H1 (cell line): ENCODE measurements around the gene CXorf49. TPM values are rescaled to one million over a fixed set of nuclear protein-coding genes. Genes with fewer than 3 reads are reported as not detected.

Experiments used
- CTCF ChIA-PET: fragments of 300-600 bp; sonication (Branson Sonifier 250); formaldehyde crosslinking; loops from one replicate; lab custom pipeline; 2021; ENCODE audit not compliant: partially characterized antibody; lab: Charles Lee
- POLR2A ChIA-PET: fragments of 300-600 bp; sonication (Branson Sonifier 250); formaldehyde crosslinking; loops from one replicate; lab custom pipeline; 2021; ENCODE audit warnings: inconsistent platforms; ENCODE audit not compliant: partially characterized antibody; lab: Charles Lee
- DNase-seq, 2 experiments: peaks; one replicate each; pipeline versions ENCODE4 v3.0.0 to v3.0.0-alpha.2; 2010 to 2022; ENCODE audit warnings: low spot score in 2 of 2, low read depth in 1 of 2, mixed read lengths in 1 of 2
- FAIRE-seq: peaks from 2 replicates; lab custom pipeline; 2011; peaks lifted over from hg19 to GRCh38; lab: Jason Lieb, UNC
- H2AFZ ChIP-seq: 2 replicates; pipeline ENCODE4 v1.8.1; 2012; ENCODE audit warnings: low read length, inconsistent platforms
- H2AK5ac ChIP-seq: 2 replicates; pipeline ENCODE4 v1.6.1; 2013; ENCODE audit warnings: low read depth, low read length
- H2BK120ac ChIP-seq: replicated peaks from 2 replicates; pipeline ENCODE3; 2013; ENCODE audit warnings: low read depth, low read length, inconsistent platforms
- H2BK12ac ChIP-seq: 2 replicates; pipeline ENCODE4 v1.6.1; 2013; ENCODE audit warnings: low read depth, low read length
- H2BK15ac ChIP-seq: 2 replicates; pipeline ENCODE4 v1.6.1; 2013; ENCODE audit warnings: low read length
- H2BK20ac ChIP-seq: 2 replicates; pipeline ENCODE4 v1.6.1; 2013; ENCODE audit warnings: low read length
- H2BK5ac ChIP-seq: 2 replicates; pipeline ENCODE4 v1.6.1; 2013; ENCODE audit warnings: low read depth, low read length
- H3K14ac ChIP-seq: 2 replicates; pipeline ENCODE4 v1.6.1; 2013; ENCODE audit warnings: inconsistent platforms; ENCODE audit not compliant: insufficient read length
- H3K18ac ChIP-seq: 2 replicates; pipeline ENCODE4 v1.6.1; 2013; ENCODE audit warnings: low read length; ENCODE audit errors: extremely low read depth
- H3K23ac ChIP-seq: 2 replicates; pipeline ENCODE4 v1.6.1; 2013; ENCODE audit warnings: inconsistent platforms; ENCODE audit not compliant: insufficient read length
- H3K23me2 ChIP-seq: 2 replicates; pipeline ENCODE4 v1.6.1; 2013; ENCODE audit warnings: low read depth, low read length
- H3K27ac ChIP-seq: 2 replicates; pipeline ENCODE4 v1.6.1; 2011; ENCODE audit warnings: low read depth, low read length, inconsistent platforms
- H3K27me3 ChIP-seq, 4 experiments: replicated peaks in 1 of 4; 1 replicate in 1 of 4; 2 replicates in 3 of 4; pipeline versions ENCODE4 v1.6.1 to v1.8.1; 2011 to 2013; ENCODE audit warnings: low read length in 3 of 4, mild to moderate bottlenecking in 3 of 4, inconsistent platforms in 2 of 4, mixed read lengths in 2 of 4, moderate library complexity in 1 of 4; ENCODE audit not compliant: control insufficient read depth in 3 of 4, insufficient read depth in 3 of 4; ENCODE audit errors: extremely low read depth in 1 of 4
- H3K36me3 ChIP-seq, 4 experiments: 2 replicates each; pipeline versions ENCODE4 v1.6.1 to v1.8.1; 2011 to 2013; ENCODE audit warnings: mild to moderate bottlenecking in 4 of 4, low read length in 3 of 4, moderate library complexity in 2 of 4, control low read depth in 1 of 4, inconsistent platforms in 1 of 4; ENCODE audit not compliant: insufficient read depth in 4 of 4, control insufficient read depth in 2 of 4
- H3K4ac ChIP-seq: replicated peaks from 2 replicates; pipeline ENCODE3; 2013; ENCODE audit warnings: low read length, low read depth, mixed read lengths, inconsistent platforms; ENCODE audit not compliant: insufficient read length
- H3K4me1 ChIP-seq, 4 experiments: replicated peaks in 1 of 4; 1 replicate in 1 of 4; 2 replicates in 3 of 4; pipeline versions ENCODE4 v1.6.1 to v1.8.1; 2011 to 2013; ENCODE audit warnings: low read length in 3 of 4, inconsistent platforms in 2 of 4, mixed read lengths in 1 of 4; ENCODE audit not compliant: insufficient read depth in 4 of 4, control insufficient read depth in 3 of 4
- H3K4me2 ChIP-seq, 2 experiments: 2 replicates each; pipeline versions ENCODE4 v1.6.1 to v1.8.1; 2011 to 2013; ENCODE audit warnings: low read depth in 2 of 2, low read length in 2 of 2, control low read depth in 1 of 2, inconsistent platforms in 1 of 2, mild to moderate bottlenecking in 1 of 2; ENCODE audit not compliant: insufficient read depth in 1 of 2
- H3K4me3 ChIP-seq, 4 experiments: fragments of 200-600, 300-600 bp in 1 of 4; sonication (generic), shearing (Covaris generic), sonication (Bioruptor Twin) in 1 of 4; 2 replicates each; pipeline versions ENCODE4 v1.5.1 to v1.8.1; 2011 to 2016; ENCODE audit warnings: low read length in 4 of 4, low read depth in 3 of 4, control low read depth in 2 of 4, inconsistent platforms in 2 of 4, mild to moderate bottlenecking in 2 of 4, mixed read lengths in 1 of 4, moderate library complexity in 1 of 4; ENCODE audit not compliant: insufficient read depth in 2 of 4; ENCODE audit errors: extremely low read depth in 1 of 4
- H3K56ac ChIP-seq: replicated peaks from 2 replicates; pipeline ENCODE3; 2013; ENCODE audit warnings: low read depth, mild to moderate bottlenecking, mixed read lengths, low read length, inconsistent platforms; ENCODE audit not compliant: insufficient read length
- H3K79me1 ChIP-seq: 2 replicates; pipeline ENCODE4 v1.6.1; 2013; ENCODE audit warnings: low read depth, low read length, control low read depth
- H3K79me2 ChIP-seq, 2 experiments: 2 replicates each; pipeline versions ENCODE4 v1.6.1 to v1.8.1; 2012 to 2013; ENCODE audit warnings: low read length in 2 of 2, mild to moderate bottlenecking in 2 of 2, inconsistent platforms in 1 of 2; ENCODE audit not compliant: insufficient read depth in 2 of 2, control insufficient read depth in 1 of 2
- H3K9ac ChIP-seq, 4 experiments: replicated peaks in 1 of 4; 1 replicate in 1 of 4; 2 replicates in 3 of 4; pipeline versions ENCODE4 v1.6.1 to v1.8.1; 2011 to 2013; ENCODE audit warnings: low read depth in 3 of 4, low read length in 3 of 4, control low read depth in 2 of 4, mild to moderate bottlenecking in 2 of 4, moderate library complexity in 2 of 4, inconsistent platforms in 1 of 4; ENCODE audit errors: extremely low read depth in 1 of 4
- H3K9me3 ChIP-seq, 2 experiments: 2 replicates each; pipeline versions ENCODE4 v1.6.1 to v1.8.1; 2012 to 2013; ENCODE audit warnings: mild to moderate bottlenecking in 2 of 2, moderate library complexity in 2 of 2, control low read depth in 1 of 2, inconsistent platforms in 1 of 2, low read depth in 1 of 2, low read length in 1 of 2, mixed read lengths in 1 of 2; ENCODE audit not compliant: insufficient read depth in 2 of 2
- H4K20me1 ChIP-seq, 2 experiments: replicated peaks in 1 of 2; 2 replicates each; pipeline versions ENCODE3 to v1.8.1; 2011 to 2013; ENCODE audit warnings: inconsistent platforms in 2 of 2, low read length in 2 of 2, mild to moderate bottlenecking in 1 of 2; ENCODE audit not compliant: insufficient read depth in 2 of 2, control insufficient read depth in 1 of 2
- H4K5ac ChIP-seq: 2 replicates; pipeline ENCODE4 v1.6.1; 2013; ENCODE audit warnings: low read length, low read depth, mixed read lengths, inconsistent platforms; ENCODE audit not compliant: insufficient read length
- H4K8ac ChIP-seq: 2 replicates; pipeline ENCODE4 v1.8.0; 2013; ENCODE audit warnings: mild to moderate bottlenecking, moderate library complexity, low read length, inconsistent platforms; ENCODE audit not compliant: insufficient read depth; ENCODE audit errors: extremely low read depth
- H4K91ac ChIP-seq: replicated peaks from 2 replicates; pipeline ENCODE3; 2013; ENCODE audit warnings: low read length, mixed read lengths, inconsistent platforms; ENCODE audit not compliant: insufficient read length
- CTBP2 ChIP-seq: IDR thresholded peaks from 2 replicates; pipeline ENCODE4 v1.7.0; 2011; ENCODE audit warnings: borderline replicate concordance, mild to moderate bottlenecking, moderate library complexity, mixed read lengths, low read length; ENCODE audit not compliant: insufficient read depth, insufficient read length
- FOSL1 ChIP-seq: IDR thresholded peaks from 2 replicates; pipeline ENCODE4 v1.6.1; 2011; ENCODE audit warnings: mild to moderate bottlenecking, low read depth, low read length, moderate library complexity; ENCODE audit not compliant: insufficient read depth
- GTF2F1 ChIP-seq: IDR thresholded peaks from 2 replicates; pipeline ENCODE4 v1.6.1; 2012; ENCODE audit warnings: low read depth, low read length, improper control_type of control experiment, borderline replicate concordance
- HDAC6 ChIP-seq: IDR thresholded peaks from one replicate; pipeline ENCODE4 v1.7.1; 2012; ENCODE audit warnings: low read depth, mild to moderate bottlenecking, inconsistent platforms, low read length, moderate library complexity
- NRF1 ChIP-seq: IDR thresholded peaks from 2 replicates; pipeline ENCODE4 v1.6.1; 2011; ENCODE audit warnings: mild to moderate bottlenecking, low read depth, low read length, improper control_type of control experiment
- POLR2AphosphoS5 ChIP-seq: IDR thresholded peaks from 2 replicates; pipeline ENCODE4 v1.6.1; 2011; ENCODE audit warnings: low read depth, low read length
- SIN3A ChIP-seq, 2 experiments: IDR thresholded peaks in 1 of 2; conservative IDR thresholded peaks in 1 of 2; 2 replicates each; pipeline ENCODE4 v1.6.1; 2011 to 2012; ENCODE audit warnings: low read length in 2 of 2, improper control_type of control experiment in 1 of 2, low read depth in 1 of 2, mild to moderate bottlenecking in 1 of 2
- SIX5 ChIP-seq: IDR thresholded peaks from 2 replicates; pipeline ENCODE4 v1.6.1; 2011; ENCODE audit warnings: mild to moderate bottlenecking, low read depth, low read length
- SP2 ChIP-seq: IDR thresholded peaks from 2 replicates; pipeline ENCODE4 v1.6.1; 2012; ENCODE audit warnings: mild to moderate bottlenecking, low read length, inconsistent platforms
- TAF7 ChIP-seq: optimal IDR thresholded peaks from 2 replicates; pipeline ENCODE3; 2011; ENCODE audit warnings: low read depth, mild to moderate bottlenecking, inconsistent platforms, low read length, moderate library complexity, borderline replicate concordance
- TEAD4 ChIP-seq: IDR thresholded peaks from 2 replicates; pipeline ENCODE4 v1.6.1; 2012; ENCODE audit warnings: low read depth, low read length, inconsistent platforms, mixed read lengths
- WGBS, 2 experiments: shearing (Covaris generic) in 1 of 2; methylation state at CpG; one replicate each; pipeline versions ENCODE4 v1.1.6 to v1.1.7; 2013 to 2015; ENCODE audit warnings: low lambda C conversion rate in 2 of 2, mixed read lengths in 2 of 2, inconsistent platforms in 1 of 2, low coverage in 1 of 2, missing lambda C conversion rate in 1 of 2; ENCODE audit not compliant: insufficient replicate concordance in 2 of 2, insufficient coverage in 1 of 2, insufficient read length in 1 of 2; ENCODE audit errors: extremely low coverage in 1 of 2, missing lambda C conversion rate in 1 of 2; 5-methylcytosine and 5-hydroxymethylcytosine counted together
- polyA plus RNA-seq, 7 experiments: library from polyadenylated mRNA; depleted of rRNA in 3 of 7; stranded (reverse) in 5 of 7; unstranded in 2 of 7; fragments of >200 nt in 5 of 7; fragments of 200-250 nt in 2 of 7; gene quantifications; 1 replicate in 5 of 7; 2 replicates in 1 of 7; 4 replicates in 1 of 7; pipeline versions ENCODE4 v1.2.1 to v1.2.3, GENCODE V29; 2011 to 2013; ENCODE audit warnings: missing spikeins in 2 of 7, mixed read lengths in 2 of 7
- total RNA-seq: library from RNA; stranded (reverse); fragmentation: NEBNext Ultra II Directional; extraction: Animal tissue kit (Norgen Biotek cat#: 25700); gene quantifications from 2 replicates; pipeline ENCODE4 v1.2.1, GENCODE V29; 2021

Gene CXorf49
- total and polyA plus RNA-seq, 2 of the 8 experiments (the other 6 are each of a cell fraction or from before 2014, with no cell fraction given) = not detected

DNA sequence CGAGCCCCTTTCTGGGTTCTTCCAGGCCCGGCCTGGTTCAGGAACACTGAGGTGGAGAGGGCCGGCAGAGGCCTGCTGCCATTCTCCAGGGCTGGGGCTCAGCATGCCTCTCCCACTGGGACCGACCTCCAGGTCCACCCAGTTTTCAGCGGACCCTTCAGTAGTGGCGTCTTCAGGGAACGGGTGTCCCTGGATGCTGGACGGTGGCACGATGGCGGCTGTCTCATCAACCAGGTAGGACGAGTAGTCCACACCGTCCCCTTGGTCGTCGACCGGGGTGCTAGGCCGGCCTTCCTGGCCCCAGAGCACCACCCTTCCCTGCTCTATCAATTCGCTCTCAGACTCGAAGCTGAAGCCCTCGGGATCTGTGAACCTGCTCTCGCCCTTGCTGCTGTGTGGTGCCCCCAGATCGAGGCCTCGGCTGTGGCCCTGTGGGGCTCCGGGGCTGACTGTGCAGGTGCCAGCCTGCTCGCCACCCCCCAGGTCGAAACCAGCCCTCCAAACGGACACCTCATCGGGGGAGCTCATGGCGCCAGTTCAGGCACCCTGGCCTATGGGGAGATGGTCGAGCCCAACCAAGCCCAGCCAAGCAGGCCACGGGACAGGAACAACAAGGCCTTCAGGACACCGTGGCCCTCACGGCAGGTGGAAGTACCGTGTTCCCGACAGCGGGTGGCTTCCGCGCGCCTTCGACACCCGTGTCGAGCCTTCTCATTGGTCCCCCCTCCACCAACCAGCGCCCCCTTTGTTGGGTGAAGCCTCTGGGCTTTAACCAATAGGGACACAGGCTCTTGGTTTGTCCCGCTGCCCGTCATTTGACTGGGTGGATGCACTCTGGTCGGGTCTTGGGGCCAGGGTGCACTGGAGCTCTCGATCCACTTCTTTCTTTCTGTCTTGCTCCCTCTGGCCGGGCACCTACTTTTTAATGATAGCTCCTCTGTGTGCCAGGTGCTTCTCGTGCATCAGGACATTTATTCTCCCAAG lies 51.6 kb downstream of the CXorf49 start:
- FAIRE-seq = no peak
- WGBS, 2 experiments = 89% methylated on average over 22 of the region's 48 CpGs; no CpG with 5 or more reads in 1 of the 2 experiments
- H3K9me3 ChIP-seq = no peaks in the 10 kb centered on the region
- TF ChIP-seq FOSL1 (no peak), HDAC6 (no peak), CTBP2 (no peak), SP2 (no peak), SIX5 (no peak), TAF7 (no peak), POLR2AphosphoS5 (no peak), TEAD4 (no peak), SIN3A (conservative IDR thresholded peaks at IDR 0.05 in 1 of 2, IDR thresholded peaks at IDR 0.05 in 1 of 2; ENCODE audit: low read depth in 1 of 2, low read length in 2 of 2) (no peak), GTF2F1 (no peak), NRF1 (no peak)

More for the DNA sequence above, 51.6 kb downstream of the CXorf49 start:
- ChIA-PET CTCF (interaction anchor here (1.0 kb wide), 2 partner anchors 44 to 204 kb away, joined by 3 read pairs; no protein-coding TSS in a partner anchor), POLR2A (no interaction called here)
- H3K79me2 ChIP-seq = no peaks in the 10 kb centered on the region
- H3K56ac ChIP-seq = no peak overlapping the region
- H2BK120ac ChIP-seq = no peak overlapping the region
- H3K36me3 ChIP-seq = no peaks in the 10 kb centered on the region
- no peaks in the 10 kb centered on the region for H3K23me2 ChIP-seq
- no peak overlapping the region for H3K14ac ChIP-seq
- H2AFZ ChIP-seq = no peak overlapping the region
- H4K5ac ChIP-seq = no peak overlapping the region
- H2BK20ac ChIP-seq = no peak overlapping the region
- H3K27ac ChIP-seq = no peak overlapping the region
- H3K4ac ChIP-seq = no peak overlapping the region
- no peaks in the 10 kb centered on the region for H4K20me1 ChIP-seq
- H3K4me3 ChIP-seq = no peak overlapping the region
- H3K18ac ChIP-seq = no peak overlapping the region
- no peak overlapping the region for H2BK12ac ChIP-seq
- H3K79me1 ChIP-seq = no peaks in the 10 kb centered on the region
- H3K27me3 ChIP-seq = no peaks in the 10 kb centered on the region
- H4K8ac ChIP-seq = no peak overlapping the region
- no peak overlapping the region for H3K4me2 ChIP-seq
- H3K4me1 ChIP-seq = no peaks in the 10 kb centered on the region
- no peak for DNase-seq
- no peak overlapping the region for H3K9ac ChIP-seq
- H2BK5ac ChIP-seq = no peak overlapping the region
- H2BK15ac ChIP-seq = no peak overlapping the region
- H3K23ac ChIP-seq = no peak overlapping the region
- no peak overlapping the region for H4K91ac ChIP-seq
- H2AK5ac ChIP-seq = no peak overlapping the region
